SIG-M5 (cell line): ENCODE data around the gene NTHL1.

Source experiments
- DNase-seq: peaks from one replicate; lab custom pipeline; 2025; lab: John Stamatoyannopoulos, UW

NTHL1 gene

GRCh38 chr16:2083876-2084780 lies 36.5 kb upstream of the NTHL1 start:
- no peak for DNase-seq

- DNase-seq, result no peak
These were observed 35.8 kb upstream of the NTHL1 start for GRCh38 chr16:2083409-2083808.

- DNase-seq, result no peak
These were observed 35.3 kb upstream of the NTHL1 start for GRCh38 chr16:2082983-2083364.

- DNase-seq, result no peak
These were observed 34.7 kb upstream of the NTHL1 start for GRCh38 chr16:2082171-2082982.

- DNase-seq, result no peak
These were observed 33.8 kb upstream of the NTHL1 start for GRCh38 chr16:2081201-2082084.

- DNase-seq, result no peak
These were observed 32.4 kb upstream of the NTHL1 start for GRCh38 chr16:2079991-2080390.

GRCh38 chr16:2079311-2079800 lies 31.7 kb upstream of the NTHL1 start:
- DNase-seq, result no peak

GRCh38 chr16:2078691-2079090 lies 31.1 kb upstream of the NTHL1 start:
- no peak for DNase-seq

- no peak for DNase-seq
These were observed 30.5 kb upstream of the NTHL1 start for GRCh38 chr16:2078096-2078495.

GRCh38 chr16:2077696-2078095 lies 30.1 kb upstream of the NTHL1 start:
- no peak for DNase-seq

- DNase-seq, result no peak
These were observed 29.4 kb upstream of the NTHL1 start for GRCh38 chr16:2077016-2077415.

- no peak for DNase-seq
These were observed 28.6 kb upstream of the NTHL1 start for GRCh38 chr16:2076072-2076865.

GRCh38 chr16:2075631-2076030 lies 28.0 kb upstream of the NTHL1 start:
- DNase-seq, result no peak

- DNase-seq, result no peak
These were observed 26.4 kb upstream of the NTHL1 start for GRCh38 chr16:2074071-2074470.

GRCh38 chr16:2072926-2073325 lies 25.3 kb upstream of the NTHL1 start:
- no peak for DNase-seq

- no peak for DNase-seq
These were observed 24.0 kb upstream of the NTHL1 start for GRCh38 chr16:2071454-2072202.

- no peak for DNase-seq
These were observed 23.2 kb upstream of the NTHL1 start for GRCh38 chr16:2070576-2071453.

GRCh38 chr16:2066139-2066538 lies 18.5 kb upstream of the NTHL1 start:
- DNase-seq, result no peak

- DNase-seq, result no peak
These were observed 16.8 kb upstream of the NTHL1 start for GRCh38 chr16:2064368-2064945.
